Activated naive CD4-positive, alpha-beta T cell treated with anti-CD3 and anti-CD28 coated beads, Interleukin-2, amount 50 U/mL, for 72 hours (primary cell): ENCODE data around the gene VTI1A. TPM values are rescaled to one million over a fixed set of nuclear protein-coding genes. Genes with fewer than 3 reads are reported as not detected.
A peak's percentile ranks its signal among the peaks of the same experiment; 100 is the strongest.
"Not testable (repeated sequence)": the region's sequence is repeated elsewhere in the genome, so short reads cannot be mapped to it uniquely, and the experiment has no call there.

Experiments used
- ATAC-seq, 2 donors: fragments of 150-1000 bp; cut with Tn5 transposase; 2 replicates each; pipeline ENCODE4 v1.10.0; 2021; ENCODE audit warnings: mild to moderate bottlenecking in 2 of 2, moderate library complexity in 2 of 2
- DNase-seq, 2 donors: peaks; one replicate each; pipeline ENCODE4 v3.0.0; 2021 to 2022; ENCODE audit warnings: low spot score in 2 of 2
- H3K27ac Mint-ChIP-seq, 2 donors: one replicate each; pipeline ENCODE4 v1.8.0; 2022; ENCODE audit warnings: mild to moderate bottlenecking in 2 of 2, mixed read lengths in 2 of 2
- H3K36me3 Mint-ChIP-seq, 2 donors: one replicate each; pipeline ENCODE4 v1.8.0; 2022; ENCODE audit warnings: mixed read lengths in 2 of 2
- H3K9me3 Mint-ChIP-seq, 2 donors: one replicate each; pipeline ENCODE4 v1.8.0; 2022; ENCODE audit warnings: mixed read lengths in 2 of 2
- total RNA-seq, 2 donors: library from RNA; stranded (reverse); gene quantifications; one replicate each; pipeline ENCODE4 v1.2.3, GENCODE V29; 2022

VTI1A gene
- total RNA-seq, 2 donors from 2014 or later: 39.7 to 40.8 TPM

DNA sequence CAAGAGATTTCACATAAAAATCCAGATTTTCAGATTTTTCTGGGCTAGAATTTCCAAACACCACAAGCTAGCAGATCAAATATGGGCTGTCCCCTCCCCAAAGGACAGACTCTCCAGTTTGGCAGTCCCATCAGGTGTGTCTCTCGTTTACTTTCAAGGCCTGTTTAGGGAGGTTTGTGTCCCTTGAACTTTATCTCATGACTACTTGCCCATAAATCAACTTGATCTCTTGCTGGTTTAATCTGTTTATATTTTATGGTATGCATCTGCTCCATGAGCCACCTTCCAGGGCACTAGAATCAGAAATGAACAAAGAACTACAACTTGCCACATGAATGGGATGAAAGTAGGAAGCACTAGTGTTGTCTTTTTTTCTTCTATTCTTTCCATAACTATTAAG is 5.5 kb upstream of the VTI1A start:
- ATAC-seq (no peak), DNase-seq (no peak)
- H3K27ac Mint-ChIP-seq: peak overlapping the region; percentile 45 to 74
- peaks cover 14 to 17% of the 10 kb centered on the region in 2 donors for H3K36me3 Mint-ChIP-seq
- no peaks in the 10 kb centered on the region for H3K9me3 Mint-ChIP-seq

DNA sequence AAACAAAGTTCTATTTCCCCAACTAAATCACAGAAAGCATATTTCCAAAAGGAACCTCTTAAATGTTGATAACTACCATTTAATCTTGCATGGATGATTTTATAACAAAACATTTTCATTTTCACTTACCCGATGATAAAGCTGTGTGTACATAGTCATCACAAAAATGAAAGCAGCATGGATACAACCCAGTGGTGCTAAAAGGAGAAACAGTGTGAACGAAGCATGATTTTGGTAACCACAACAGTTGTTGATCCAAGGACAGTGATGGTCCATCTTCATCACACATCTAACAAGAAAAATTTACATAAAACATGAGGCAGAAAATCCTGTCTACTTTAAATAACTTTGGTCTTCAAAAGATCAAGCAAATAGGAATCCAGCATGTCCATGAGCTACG is 5.0 kb upstream of the VTI1A start:
- Mint-ChIP-seq H3K27ac (peak overlapping the region; percentile 13 to 74), H3K9me3 (no peaks in the 10 kb centered on the region), H3K36me3 (peaks cover 19 to 23% of the 10 kb centered on the region in 2 donors)
- DNase-seq (no peak), ATAC-seq (peak in 1 of 2 donors; percentile 39)

DNA sequence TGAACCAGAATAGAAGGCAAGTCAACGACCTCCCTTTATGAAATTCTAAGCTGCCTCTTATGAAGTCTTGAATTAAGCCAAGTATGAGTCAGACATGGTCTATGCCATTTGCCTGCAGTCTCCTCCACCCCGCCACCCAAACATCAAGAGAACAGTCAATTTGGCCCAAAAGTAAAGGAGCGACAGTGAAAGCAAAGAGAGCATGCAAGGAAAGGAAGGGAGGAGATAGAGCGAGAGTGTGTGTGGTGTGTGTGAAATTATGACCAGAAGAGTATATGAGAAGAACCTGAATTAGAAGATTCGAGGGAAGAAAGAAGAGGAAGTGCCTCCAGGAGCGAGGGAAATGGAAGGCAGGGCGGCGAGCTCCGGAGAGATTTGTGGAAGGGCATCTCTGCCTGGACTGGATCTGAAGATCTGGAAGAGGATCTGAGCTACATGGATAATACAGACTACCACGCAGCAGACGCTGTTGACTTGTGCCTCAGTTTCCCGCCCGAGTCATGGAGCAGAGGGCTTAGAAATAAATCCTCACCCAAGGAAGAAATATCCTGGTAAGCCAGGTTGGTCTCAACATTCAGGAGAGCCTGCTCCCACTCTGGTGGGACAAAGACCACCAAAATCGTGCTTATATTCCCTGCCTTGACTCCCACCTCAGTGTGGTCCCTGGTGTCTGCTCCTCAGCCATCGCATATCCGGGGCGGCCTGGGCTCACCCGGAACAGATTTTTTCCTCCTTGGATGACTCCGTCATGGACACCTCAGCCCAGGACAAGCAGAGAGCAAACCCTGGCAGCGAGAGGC is 760 bp upstream of the VTI1A start:
- ATAC-seq (peak in 1 of 2 donors; percentile 38), DNase-seq (peak in 1 of 2 donors; percentile 11)
- H3K9me3 Mint-ChIP-seq: no peaks in the 10 kb centered on the region
- peaks cover 30 to 34% of the 10 kb centered on the region in 2 donors for H3K36me3 Mint-ChIP-seq
- peak overlapping the region; percentile 95 to 96 for H3K27ac Mint-ChIP-seq

DNA sequence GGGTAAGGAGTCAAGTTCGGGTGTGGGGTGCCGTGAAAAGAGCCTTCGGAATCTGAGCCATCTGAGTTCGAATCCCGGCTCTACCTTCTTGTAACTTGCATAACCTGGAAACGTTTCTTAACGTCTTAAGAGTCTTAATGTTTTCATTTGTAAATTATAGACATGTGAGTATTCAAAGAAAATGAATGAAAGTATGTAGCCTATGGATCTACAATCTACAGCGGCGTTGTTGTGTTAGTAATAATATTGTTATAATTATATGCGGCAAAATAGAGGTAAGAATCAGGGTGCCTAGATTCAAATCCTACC is 559 bp downstream of the VTI1A start:
- DNase-seq (no peak), ATAC-seq (no peak)
- peaks cover 30 to 35% of the 10 kb centered on the region in 2 donors for H3K36me3 Mint-ChIP-seq
- H3K9me3 Mint-ChIP-seq: no peaks in the 10 kb centered on the region
- H3K27ac Mint-ChIP-seq: peak overlapping the region; percentile 95 to 96

DNA sequence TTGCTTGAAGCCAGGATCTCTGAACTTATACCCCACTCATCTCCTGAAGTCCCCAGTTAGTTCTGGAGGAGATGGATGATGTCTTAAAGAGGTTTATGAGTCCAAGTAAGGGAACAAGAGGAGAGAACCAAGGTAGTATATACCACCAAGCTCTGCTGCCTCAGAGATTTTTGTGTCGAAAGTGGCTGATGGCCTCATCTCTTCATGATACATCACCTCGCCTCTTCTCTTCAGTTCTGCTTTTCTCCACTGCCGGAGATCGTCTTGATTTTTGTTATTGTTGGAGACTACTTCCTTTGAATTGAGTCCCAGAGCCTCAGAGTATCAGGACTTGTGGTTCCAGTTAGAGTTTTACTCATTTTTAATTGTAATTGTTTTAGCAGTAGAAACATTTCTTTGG is 1.9 kb downstream of the VTI1A start:
- DNase-seq (no peak), ATAC-seq (no peak)
- no peaks in the 10 kb centered on the region for H3K9me3 Mint-ChIP-seq
- H3K36me3 Mint-ChIP-seq: peaks cover 30 to 35% of the 10 kb centered on the region in 2 donors
- H3K27ac Mint-ChIP-seq: peak overlapping the region in 1 of 2 donors; percentile 56

DNA sequence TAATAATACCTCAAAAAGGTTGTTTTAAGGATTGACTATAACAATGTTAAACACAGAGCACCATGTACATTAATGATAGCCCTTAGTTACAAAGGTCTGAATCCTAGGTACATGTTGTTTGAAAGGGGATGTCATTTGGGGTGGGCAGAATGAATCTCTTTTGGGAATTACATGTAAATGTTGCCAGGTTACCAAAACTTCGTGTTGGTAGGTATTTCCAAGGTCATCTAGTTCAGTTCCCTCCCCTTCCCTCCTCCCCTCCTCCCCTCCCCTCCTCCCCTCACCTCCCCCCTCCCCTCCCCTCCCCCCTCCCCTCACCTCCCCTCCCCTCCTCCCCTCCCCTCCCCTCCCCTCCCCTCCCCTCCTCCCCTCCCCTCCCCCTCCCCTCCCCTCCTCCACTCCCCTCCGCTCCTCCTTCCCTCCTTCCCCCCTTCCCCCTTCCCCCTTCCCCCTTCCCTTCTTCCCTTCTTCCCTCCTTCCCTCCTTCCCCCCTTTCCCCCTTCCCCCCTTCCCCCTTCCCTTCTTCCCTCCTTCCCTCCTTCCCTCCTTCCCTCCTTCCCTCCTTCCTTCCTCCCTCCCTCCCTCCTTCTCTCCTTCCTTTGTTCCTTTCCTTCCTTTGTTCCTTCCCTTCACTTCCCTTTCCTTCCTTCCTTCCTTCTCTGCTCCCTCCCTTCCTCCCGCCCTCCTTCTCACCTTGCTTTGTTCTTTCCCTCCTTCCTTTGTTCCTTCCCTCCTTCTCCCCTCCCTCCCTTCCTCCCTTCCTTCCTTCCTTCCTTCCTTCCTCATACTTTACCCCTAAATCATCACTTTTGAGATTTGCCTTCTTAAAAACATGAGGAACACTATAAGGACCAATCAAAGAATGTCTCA is 8.1 kb downstream of the VTI1A start:
- H3K36me3 Mint-ChIP-seq: peaks cover 0 to 6% of the 10 kb centered on the region in 2 donors
- H3K27ac Mint-ChIP-seq: peak overlapping the region; percentile 91 to 99
- H3K9me3 Mint-ChIP-seq: no peaks in the 10 kb centered on the region
- DNase-seq: no peak
- peak in 1 of 2 donors; percentile 14 for ATAC-seq

DNA sequence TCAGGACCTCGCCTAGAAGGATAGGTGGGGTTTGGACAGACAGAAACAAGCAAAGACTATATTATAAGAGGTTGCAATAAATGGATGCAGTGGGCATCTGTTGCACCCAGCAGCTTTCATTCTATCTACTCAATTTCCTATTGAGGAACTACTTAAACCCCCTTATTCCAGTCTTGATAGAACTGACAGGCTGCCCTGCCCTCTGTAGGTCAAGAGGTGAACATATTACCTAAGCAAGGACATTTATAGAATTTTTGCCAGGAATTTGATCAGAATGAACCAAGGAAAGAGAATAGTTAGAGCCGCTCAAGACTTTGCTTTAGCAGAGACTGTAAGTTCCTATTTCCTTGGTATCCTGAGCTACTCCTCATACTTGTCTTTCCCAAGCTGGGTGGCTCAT is 9.5 kb downstream of the VTI1A start:
- ATAC-seq: no peak
- Mint-ChIP-seq H3K9me3 (no peaks in the 10 kb centered on the region), H3K36me3 (peaks cover 0 to 8% of the 10 kb centered on the region in 2 donors), H3K27ac (no peak overlapping the region)
- no peak for DNase-seq

DNA sequence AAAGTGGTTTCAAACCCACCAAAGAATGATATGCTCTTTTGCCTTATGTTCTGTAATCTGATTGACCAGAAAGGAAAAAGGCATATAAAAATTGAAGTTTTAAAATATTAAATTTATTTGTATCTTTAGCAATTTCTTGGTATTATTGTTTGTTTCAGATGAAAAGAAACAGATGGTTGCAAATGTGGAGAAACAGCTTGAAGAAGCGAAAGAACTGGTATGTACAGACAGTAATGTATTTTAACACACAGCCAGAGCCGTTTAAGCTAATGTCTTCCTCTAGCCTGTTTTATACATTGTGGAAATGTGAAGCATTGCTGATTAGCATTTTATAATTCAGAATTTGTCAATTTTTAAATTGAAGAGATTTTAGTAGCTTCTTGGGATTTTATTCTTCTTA is 13.4 kb downstream of the VTI1A start:
- Mint-ChIP-seq H3K36me3 (peaks cover 5 to 27% of the 10 kb centered on the region in 2 donors), H3K27ac (no peak overlapping the region), H3K9me3 (peaks cover 0 to 5% of the 10 kb centered on the region in 2 donors)
- DNase-seq (no peak), ATAC-seq (no peak)

DNA sequence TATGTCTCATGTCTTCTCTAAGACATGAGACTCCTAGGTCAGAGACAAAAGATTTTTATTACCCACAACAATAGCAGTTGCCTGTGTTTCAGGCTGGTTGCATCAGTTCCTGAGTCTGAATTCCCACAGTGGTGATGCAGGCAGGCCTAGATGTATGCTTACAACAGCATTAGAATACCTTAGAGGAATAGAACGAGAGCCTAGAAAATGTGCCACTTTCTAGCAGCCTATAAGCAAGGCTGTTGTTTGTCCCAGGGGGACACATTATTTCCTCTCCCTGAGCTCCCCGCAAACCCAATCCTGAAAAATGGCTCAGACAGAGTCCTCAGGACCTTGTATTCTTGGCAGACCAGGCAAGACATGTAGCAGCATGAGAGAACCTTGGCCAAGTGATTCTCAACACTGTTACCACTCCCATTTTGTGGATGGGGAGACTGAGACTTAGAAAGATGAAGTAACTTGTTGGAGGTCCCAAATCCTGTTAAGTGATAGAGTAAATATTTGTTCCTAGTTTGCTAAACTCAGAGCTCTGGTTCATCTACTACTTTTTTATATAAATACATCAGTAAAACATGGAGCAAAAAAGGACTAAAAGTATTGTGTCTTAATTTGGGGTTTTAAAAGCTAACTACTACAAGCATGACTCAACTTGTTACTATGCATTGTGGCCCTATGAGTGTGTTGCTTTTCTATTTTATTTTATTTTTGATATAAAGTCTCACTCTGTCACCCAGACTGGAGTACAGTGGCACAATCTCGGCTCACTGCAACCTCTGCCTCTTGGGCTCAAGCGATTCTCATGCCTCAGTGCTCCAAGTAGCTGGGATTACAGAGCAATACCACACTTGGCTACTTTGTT is 14.2 kb downstream of the VTI1A start:
- H3K27ac Mint-ChIP-seq: peak overlapping the region; percentile 98
- DNase-seq: peak; percentile 45 to 55
- peaks cover 5 to 36% of the 10 kb centered on the region in 2 donors for H3K36me3 Mint-ChIP-seq

DNA sequence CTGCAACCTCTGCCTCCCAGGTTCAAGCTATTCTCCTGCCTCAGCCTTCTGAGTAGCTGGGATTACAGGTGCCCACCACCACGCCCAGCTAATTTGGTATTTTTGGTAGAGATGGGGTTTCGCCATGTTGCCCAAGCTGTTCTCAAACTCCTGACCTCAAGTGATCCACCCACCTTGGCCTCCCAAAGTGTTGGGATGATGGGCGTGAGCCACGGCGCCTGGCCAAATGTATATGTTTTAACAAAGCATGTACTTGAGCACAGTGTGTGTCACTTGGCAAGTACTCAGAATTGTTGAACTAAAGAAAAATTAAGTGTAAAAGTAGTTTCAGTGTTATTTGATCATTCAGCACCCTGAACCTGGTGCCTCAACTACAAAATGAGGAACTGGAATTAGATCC is 17.1 kb downstream of the VTI1A start:
- not testable (repeated sequence) for DNase-seq, H3K9me3 Mint-ChIP-seq, ATAC-seq
- Mint-ChIP-seq H3K36me3 (peaks cover 5 to 36% of the 10 kb centered on the region in 2 donors), H3K27ac (peak overlapping the region in 1 of 2 donors; percentile 85)

More for the DNA sequence above, 14.2 kb downstream of the VTI1A start:
- peaks cover 0 to 7% of the 10 kb centered on the region in 2 donors for H3K9me3 Mint-ChIP-seq
- ATAC-seq: peak; percentile 95

DNA sequence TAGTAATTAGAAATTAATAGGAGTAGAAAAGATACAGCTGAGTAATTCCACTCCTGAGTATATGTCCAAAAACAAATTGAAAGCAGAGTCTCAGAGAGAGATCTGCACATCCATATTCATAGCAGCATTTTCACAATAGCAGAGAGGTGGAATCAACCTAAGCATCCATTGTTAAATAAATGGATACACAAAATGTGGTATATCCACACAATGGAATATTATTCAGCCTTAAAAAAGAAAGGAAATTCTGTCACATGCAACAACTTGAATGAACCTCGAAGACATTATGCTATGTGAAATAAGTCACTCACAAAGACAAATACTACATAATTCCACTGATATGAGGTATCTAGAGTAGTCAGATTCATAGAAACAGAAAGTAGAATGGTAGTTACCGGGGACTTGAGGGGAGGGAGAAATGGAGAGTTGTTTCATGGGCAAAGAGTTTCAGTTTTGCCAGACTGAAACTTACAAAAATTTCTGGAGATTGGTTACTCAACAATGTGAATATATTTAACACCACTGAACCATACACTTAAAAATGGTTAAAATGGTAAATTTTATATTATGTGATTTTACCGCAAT is 18.4 kb downstream of the VTI1A start:
- peak; percentile 55 to 66 for ATAC-seq
- no peak for DNase-seq
- Mint-ChIP-seq H3K36me3 (peaks cover 5 to 36% of the 10 kb centered on the region in 2 donors), H3K27ac (peak overlapping the region in 1 of 2 donors; percentile 49), H3K9me3 (peaks cover 0 to 7% of the 10 kb centered on the region in 2 donors)

DNA sequence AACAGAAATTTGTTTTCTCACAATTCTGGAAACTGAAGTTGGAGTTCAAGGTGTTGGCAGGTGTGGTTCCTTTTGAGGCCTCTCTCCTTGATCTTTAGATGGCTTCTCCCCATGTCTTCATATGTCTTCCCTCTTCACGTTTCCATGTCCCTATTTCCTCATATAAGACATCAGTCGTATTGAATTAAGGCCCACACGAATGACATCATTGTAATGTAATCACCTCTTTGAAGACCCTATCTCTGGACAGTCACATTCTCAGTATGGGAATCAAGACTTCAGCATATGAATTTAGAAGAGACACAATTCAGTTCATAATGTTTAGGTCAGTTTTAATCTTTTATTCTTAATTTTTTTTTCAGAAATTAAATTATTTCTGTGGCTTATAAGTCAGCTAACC is 19.8 kb downstream of the VTI1A start:
- Mint-ChIP-seq H3K9me3 (peaks cover 0 to 7% of the 10 kb centered on the region in 2 donors), H3K27ac (no peak overlapping the region), H3K36me3 (peaks cover 5 to 26% of the 10 kb centered on the region in 2 donors)
- no peak for DNase-seq
- no peak for ATAC-seq

DNA sequence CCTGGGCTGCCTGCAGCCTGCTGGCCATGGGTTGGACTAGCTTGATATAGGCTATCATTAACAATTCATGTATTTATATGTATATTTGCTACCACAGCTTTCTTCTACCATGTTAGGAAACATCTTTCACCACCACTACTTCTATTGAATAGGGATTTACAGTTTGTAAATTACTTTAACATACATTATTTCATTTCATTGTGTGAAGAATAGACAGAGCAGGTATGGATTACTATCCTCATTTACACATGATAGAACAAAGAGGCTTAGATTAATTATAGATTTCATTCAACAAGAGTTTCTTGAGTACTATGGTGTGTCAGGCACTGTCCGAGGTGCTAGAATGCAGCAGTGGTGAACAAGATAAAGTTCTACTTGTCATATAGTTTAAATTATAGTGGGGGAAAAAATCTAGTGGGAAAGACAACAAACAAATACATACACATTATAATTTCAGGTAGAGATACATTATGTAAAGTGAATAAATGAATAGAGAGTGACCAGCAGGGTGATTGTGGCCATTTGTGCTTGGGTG is 20.6 kb downstream of the VTI1A start:
- ATAC-seq (no peak), DNase-seq (no peak)
- Mint-ChIP-seq H3K27ac (no peak overlapping the region), H3K9me3 (peaks cover 0 to 7% of the 10 kb centered on the region in 2 donors), H3K36me3 (peaks cover 5 to 22% of the 10 kb centered on the region in 2 donors)

DNA sequence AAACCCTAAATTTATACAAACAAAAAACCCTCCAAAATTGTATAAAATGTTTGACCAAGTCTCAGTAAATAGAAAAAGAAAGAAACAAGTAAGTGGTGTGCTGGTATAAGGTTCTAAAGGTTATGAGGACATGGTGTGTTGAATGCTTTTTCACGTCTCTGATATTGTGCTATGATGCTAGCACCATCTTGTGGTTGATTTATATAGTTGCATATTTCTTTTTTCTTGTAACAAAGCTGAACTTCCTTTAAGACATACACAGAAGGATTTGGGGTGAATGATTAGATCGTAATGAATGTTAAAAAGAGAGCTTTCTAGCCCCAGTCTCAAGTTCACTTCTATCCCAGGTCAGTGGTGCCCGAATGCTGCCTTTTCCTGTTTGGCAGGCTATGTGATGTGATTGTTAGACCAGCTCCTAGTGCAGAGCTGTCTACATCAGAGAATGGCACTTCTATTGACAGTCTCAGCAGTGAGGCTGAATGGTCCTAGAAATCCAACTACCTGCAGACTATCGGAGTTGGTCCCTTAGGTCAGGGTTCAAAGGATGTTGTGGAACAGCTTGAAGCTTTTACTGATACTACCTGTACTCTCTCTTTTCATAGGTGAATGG is 25.0 kb downstream of the VTI1A start:
- DNase-seq (no peak), ATAC-seq (peak; percentile 51 to 58)
- Mint-ChIP-seq H3K9me3 (no peaks in the 10 kb centered on the region), H3K36me3 (no peaks in the 10 kb centered on the region), H3K27ac (no peak overlapping the region)

DNA sequence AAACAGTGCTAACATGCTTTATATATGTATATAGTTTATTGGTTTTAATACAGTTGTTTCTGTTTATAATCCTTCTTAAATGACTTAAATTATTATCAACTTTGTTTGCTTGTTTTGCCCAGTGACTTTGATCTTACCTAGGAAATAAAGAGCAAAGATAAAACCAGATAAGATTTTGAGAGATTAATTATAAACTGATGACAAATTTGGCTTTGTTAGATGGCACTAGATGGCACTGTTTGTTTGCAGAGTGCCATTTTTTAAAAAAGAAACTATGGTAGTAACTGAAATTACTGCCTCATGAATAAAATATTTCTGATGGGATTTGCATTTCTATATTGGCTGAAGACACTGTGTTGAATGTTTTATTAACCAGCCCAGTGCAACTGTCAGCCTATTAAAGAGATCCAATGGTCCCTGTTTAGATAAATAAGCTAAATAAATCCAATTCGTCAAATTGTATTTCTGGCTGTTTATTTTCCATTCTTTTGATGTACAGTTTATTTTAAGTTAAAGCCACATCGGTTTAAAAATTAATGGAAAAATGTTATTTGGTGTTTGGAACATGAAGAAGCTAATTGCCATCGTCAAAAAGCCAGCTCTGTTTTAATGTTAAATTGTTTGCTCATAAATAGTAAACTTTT is 28.7 kb downstream of the VTI1A start:
- ATAC-seq (no peak), DNase-seq (no peak)
- Mint-ChIP-seq H3K27ac (no peak overlapping the region), H3K9me3 (no peaks in the 10 kb centered on the region), H3K36me3 (no peaks in the 10 kb centered on the region)
